ENCODE data around the gene HPSE2.

- TF ChIP-seq PATZ1 (CRISPR knock-in tag; IDR thresholded peaks at IDR 0.05; ENCODE audit: borderline replicate concordance) (no peak), OSR1 (CRISPR knock-in tag; IDR thresholded peaks at IDR 0.05) (no peak), ZFP30 (CRISPR knock-in tag; IDR thresholded peaks at IDR 0.05) (no peak)
- TF ChIP-seq, protein P1, sequence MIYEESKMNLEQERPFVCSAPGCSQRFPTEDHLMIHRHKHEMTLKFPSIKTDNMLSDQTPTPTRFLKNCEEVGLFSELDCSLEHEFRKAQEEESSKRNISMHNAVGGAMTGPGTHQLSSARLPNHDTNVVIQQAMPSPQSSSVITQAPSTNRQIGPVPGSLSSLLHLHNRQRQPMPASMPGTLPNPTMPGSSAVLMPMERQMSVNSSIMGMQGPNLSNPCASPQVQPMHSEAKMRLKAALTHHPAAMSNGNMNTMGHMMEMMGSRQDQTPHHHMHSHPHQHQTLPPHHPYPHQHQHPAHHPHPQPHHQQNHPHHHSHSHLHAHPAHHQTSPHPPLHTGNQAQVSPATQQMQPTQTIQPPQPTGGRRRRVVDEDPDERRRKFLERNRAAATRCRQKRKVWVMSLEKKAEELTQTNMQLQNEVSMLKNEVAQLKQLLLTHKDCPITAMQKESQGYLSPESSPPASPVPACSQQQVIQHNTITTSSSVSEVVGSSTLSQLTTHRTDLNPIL (CRISPR knock-in tag; IDR thresholded peaks at IDR 0.05; ENCODE audit: low read depth): no peak
Measured at GRCh38 chr10:98587156-98587837, 648.4 kb downstream of the HPSE2 start.
